Measurements from ENCODE around the gene TNKS1BP1. TPM values are rescaled to one million over a fixed set of nuclear protein-coding genes. Genes with fewer than 3 reads are reported as not detected.

Gene TNKS1BP1
- polyA plus RNA-seq, 5 donors, result 100 to 159 (median 115) TPM

DNA sequence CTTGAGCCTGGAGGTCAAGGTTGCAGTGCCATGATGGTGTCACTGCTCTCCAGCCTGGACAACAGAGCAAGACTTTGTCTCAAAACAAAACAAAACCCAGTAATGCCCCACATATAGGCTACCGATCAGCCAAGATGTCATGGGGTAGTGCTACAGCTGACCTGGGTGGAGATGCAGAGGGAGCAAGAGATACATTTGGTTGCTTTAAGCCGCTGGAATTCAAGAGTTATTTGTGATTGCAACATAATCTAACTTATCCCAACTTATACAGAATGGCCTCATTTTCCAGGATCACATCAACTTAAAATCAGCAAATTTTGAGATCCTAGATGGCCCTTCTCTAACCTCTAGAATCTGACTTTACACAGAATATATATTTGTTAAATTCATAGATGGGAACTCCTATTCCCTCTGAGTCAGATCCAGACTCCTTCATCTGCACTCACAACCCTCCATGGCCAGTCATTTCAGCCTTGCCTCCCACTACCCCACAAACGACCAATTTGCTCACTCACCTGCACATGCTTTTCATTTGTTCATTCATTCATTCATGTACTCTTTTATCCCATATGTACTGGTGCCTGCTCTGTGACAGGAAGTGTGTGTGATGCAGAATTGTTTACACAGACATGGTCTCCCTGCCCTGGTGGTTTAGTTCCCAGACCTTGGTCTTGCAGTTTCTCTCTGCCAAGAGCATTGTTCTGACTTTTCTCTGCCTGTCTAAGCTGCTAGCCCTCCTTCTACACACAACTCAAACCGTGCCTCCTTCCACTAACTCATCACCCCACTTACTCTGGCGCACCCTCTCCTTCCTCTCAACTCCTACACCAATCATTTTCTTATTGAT lies 63.6 kb downstream of the TNKS1BP1 start:
- no peak for DNase-seq

DNA sequence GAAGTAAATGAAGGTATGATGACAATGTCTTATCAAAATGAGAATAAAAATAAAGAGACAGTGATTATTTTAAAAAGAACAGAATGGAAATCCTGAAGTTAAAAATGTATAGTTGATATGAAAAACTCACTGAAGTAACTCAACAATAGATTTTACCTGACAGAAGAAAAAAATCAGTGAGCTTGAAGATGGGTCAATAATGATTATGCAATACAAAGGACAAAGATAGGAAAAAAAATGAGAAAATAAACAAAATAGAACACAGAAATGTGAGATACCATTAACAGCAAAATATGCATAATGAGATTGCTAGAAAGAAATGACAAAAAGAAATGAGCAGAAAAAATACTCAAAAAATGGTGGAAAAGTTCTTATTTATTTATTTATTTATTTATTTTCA lies 68.6 kb downstream of the TNKS1BP1 start:
- no peak for DNase-seq

DNA sequence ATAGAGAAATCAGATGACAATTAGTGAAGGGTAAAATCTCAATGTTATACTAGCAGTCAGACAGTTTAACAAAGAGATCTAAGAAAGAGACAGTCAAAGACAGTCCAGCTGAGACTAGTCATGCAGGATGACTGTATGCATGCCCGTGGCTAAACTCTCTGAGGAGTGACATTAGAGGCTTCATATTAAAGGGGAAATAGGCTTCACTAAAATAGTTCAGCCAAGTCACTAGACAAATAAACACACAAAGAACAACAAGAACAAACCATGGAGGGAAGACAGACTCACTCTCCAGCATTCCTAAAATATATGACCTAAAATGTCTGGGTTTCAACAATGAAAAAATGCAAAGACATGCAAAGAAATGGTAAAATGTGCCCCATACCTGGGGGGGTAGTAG lies 69.1 kb downstream of the TNKS1BP1 start:
- DNase-seq, result no peak

DNA sequence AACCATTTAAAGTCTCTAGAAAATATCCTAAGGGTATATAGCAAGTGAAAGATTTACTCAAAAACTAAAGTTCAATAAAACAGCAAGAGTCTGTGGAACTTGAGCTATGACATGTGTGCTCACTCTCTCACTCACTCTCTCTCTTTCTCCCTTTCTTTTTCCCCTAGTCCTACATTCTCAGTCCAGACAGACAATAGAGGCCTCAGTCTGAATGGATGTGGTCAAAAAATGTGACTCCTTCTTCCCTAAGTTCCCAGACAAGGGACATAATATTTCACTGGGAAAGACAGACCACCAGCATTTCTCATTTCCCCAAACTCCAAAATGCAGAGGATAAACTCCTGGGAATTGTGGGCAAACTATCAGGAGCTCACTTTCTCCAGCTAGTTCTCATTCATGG lies 70.1 kb downstream of the TNKS1BP1 start:
- DNase-seq, result no peak

DNA sequence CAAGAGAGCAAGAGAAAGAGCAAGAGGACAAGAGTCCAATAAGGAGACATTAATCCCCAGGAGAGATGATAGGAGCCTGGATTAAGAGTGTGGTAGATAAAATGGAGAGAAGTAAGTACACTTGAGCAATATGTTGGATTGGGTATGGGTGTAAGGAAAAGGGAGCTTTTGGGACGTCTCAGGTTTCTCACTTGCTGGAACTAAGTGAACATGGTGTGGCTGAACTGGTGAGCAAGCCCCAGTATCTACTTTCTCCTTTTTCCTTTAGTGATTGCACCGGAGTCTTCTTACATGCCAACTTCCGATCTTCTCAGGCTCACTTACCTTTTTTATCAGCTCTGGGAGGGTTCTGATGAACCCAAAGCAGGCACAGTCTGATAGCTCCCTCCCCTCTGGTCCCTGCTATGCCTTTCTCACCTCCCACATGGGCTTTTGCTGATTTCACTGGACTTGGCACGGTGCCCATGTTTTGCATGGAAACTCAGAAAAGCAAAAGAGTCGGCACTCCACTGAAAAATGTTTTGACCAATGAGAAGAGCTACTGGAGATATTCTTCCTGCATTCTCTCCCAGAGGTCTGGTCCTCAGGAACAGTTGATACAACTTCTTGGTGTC lies 73.2 kb downstream of the TNKS1BP1 start:
- DNase-seq, result no peak

DNA sequence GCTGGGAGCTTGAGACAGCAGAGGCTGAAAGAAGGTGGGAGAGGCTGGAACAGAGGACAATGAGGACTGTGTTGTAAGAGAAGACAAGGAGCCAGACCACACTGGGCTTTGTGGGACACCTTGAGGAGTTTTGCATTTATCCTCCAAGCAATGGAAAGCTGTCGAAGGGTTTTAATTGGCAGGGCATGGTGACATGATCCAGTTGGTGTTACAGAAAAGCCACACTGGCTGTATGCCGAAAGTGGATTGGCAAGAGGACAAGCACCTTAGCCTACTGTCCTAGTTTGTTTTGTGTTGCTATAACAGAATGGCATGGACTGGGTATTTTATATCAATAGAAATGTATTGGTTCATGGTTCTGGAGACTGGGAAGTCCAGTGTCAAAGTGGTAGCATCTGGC lies 73.7 kb downstream of the TNKS1BP1 start:
- no peak for DNase-seq

Other genes starting within 250 kb of the TNKS1BP1 start
- gene LRRC55, start 143.0 kb downstream of the TNKS1BP1 start, polyA plus RNA-seq (ENCODE audit: insufficient read depth in 1 of 5, insufficient read length in 5 of 5, low replicate concordance in 1 of 5), result 1 to 10 TPM; 2.2 to 3.4 (median 2.9) TPM
- 100 to 1,000 TPM; 126 to 174 (median 152) TPM for gene APLNR, start 87.7 kb downstream of the TNKS1BP1 start, polyA plus RNA-seq (ENCODE audit: insufficient read depth in 1 of 5, insufficient read length in 5 of 5, low replicate concordance in 1 of 5)
- 100 to 1,000 TPM; 151 to 215 (median 166) TPM for gene SSRP1, start 10.9 kb upstream of the TNKS1BP1 start, polyA plus RNA-seq (ENCODE audit: insufficient read depth in 1 of 5, insufficient read length in 5 of 5, low replicate concordance in 1 of 5)
- gene P2RX3, start 13.4 kb upstream of the TNKS1BP1 start, polyA plus RNA-seq (ENCODE audit: insufficient read depth in 1 of 5, insufficient read length in 5 of 5, low replicate concordance in 1 of 5), result under 1 TPM in 4 of 5 donors, not detected in 1; 0.16 to 0.28 (median 0.23) TPM
- gene PRG3, start 56.2 kb upstream of the TNKS1BP1 start, polyA plus RNA-seq (ENCODE audit: insufficient read depth in 1 of 5, insufficient read length in 5 of 5, low replicate concordance in 1 of 5), result 1 to 10 TPM in 2 of 5 donors, under 1 TPM in 3; 0.48 to 1.5 (median 0.77) TPM
- 1 to 10 TPM; 1.2 to 1.8 (median 1.3) TPM for gene PRG2, start 65.7 kb upstream of the TNKS1BP1 start, polyA plus RNA-seq (ENCODE audit: insufficient read depth in 1 of 5, insufficient read length in 5 of 5, low replicate concordance in 1 of 5)
- gene SLC43A3, start 102.2 kb upstream of the TNKS1BP1 start, polyA plus RNA-seq (ENCODE audit: insufficient read depth in 1 of 5, insufficient read length in 5 of 5, low replicate concordance in 1 of 5), result 10 to 100 TPM; 36.9 to 47.7 (median 39.3) TPM
- gene RTN4RL2, start 135.6 kb upstream of the TNKS1BP1 start, polyA plus RNA-seq (ENCODE audit: insufficient read depth in 1 of 5, insufficient read length in 5 of 5, low replicate concordance in 1 of 5), result 1 to 10 TPM; 1.3 to 4.5 (median 1.6) TPM
- gene SLC43A1, start 190.8 kb upstream of the TNKS1BP1 start, polyA plus RNA-seq (ENCODE audit: insufficient read depth in 1 of 5, insufficient read length in 5 of 5, low replicate concordance in 1 of 5), result 10 to 100 TPM; 11.6 to 18.5 (median 16.7) TPM
- gene TIMM10, start 205.8 kb upstream of the TNKS1BP1 start, polyA plus RNA-seq (ENCODE audit: insufficient read depth in 1 of 5, insufficient read length in 5 of 5, low replicate concordance in 1 of 5), result 10 to 100 TPM; 33.3 to 42.0 (median 39.0) TPM
- gene SMTNL1, start 212.6 kb upstream of the TNKS1BP1 start, polyA plus RNA-seq (ENCODE audit: insufficient read depth in 1 of 5, insufficient read length in 5 of 5, low replicate concordance in 1 of 5), result 1 to 10 TPM in 1 of 5 donors, under 1 TPM in 4; 0.48 to 9.2 (median 0.59) TPM
- gene UBE2L6, start 242.7 kb upstream of the TNKS1BP1 start, polyA plus RNA-seq (ENCODE audit: insufficient read depth in 1 of 5, insufficient read length in 5 of 5, low replicate concordance in 1 of 5), result 10 to 100 TPM; 59.0 to 78.7 (median 60.9) TPM

Measured in right lung (tissue), 5 donors.